A172 (cell line): ENCODE results near the gene IQSEC1. TPM values are rescaled to one million over a fixed set of nuclear protein-coding genes. Genes with fewer than 3 reads are reported as not detected.

ENCODE experiments used
- DNase-seq: peaks from one replicate; pipeline ENCODE4 v3.0.0-alpha.2; 2015; ENCODE audit warnings: low spot score
- total RNA-seq: library from RNA; depleted of rRNA; stranded (reverse); fragments of >200 nt; shearing (Covaris generic); gene quantifications from 2 replicates; pipeline ENCODE4 v1.2.3, GENCODE V29; 2014

IQSEC1 gene
- total RNA-seq, 1 experiment from 2014 or later: 25.8 TPM

- DNase-seq: no peak
Measured at GRCh38 chr3:13028010-13028821, 45.0 kb downstream of the IQSEC1 start.

- no peak for DNase-seq
Measured at GRCh38 chr3:13027154-13027553, 46.1 kb downstream of the IQSEC1 start.

GRCh38 chr3:13026534-13026933 is 46.7 kb downstream of the IQSEC1 start:
- no peak for DNase-seq

- DNase-seq: no peak
Measured at GRCh38 chr3:13025778-13026518, 47.3 kb downstream of the IQSEC1 start.

- peak; percentile 87 for DNase-seq
Measured at GRCh38 chr3:13025090-13025489, 48.1 kb downstream of the IQSEC1 start.

- DNase-seq: no peak
Measured at GRCh38 chr3:13024765-13025065, 48.5 kb downstream of the IQSEC1 start.

- DNase-seq: no peak
Measured at GRCh38 chr3:13023971-13024764, 49.1 kb downstream of the IQSEC1 start.

GRCh38 chr3:13023235-13023970 is 49.8 kb downstream of the IQSEC1 start:
- peak; percentile 81 for DNase-seq

- peak; percentile 94 for DNase-seq
Measured at GRCh38 chr3:13022348-13023234, 50.6 kb downstream of the IQSEC1 start.

- peak; percentile 52 for DNase-seq
Measured at GRCh38 chr3:13021141-13022114, 51.8 kb downstream of the IQSEC1 start.

DNA sequence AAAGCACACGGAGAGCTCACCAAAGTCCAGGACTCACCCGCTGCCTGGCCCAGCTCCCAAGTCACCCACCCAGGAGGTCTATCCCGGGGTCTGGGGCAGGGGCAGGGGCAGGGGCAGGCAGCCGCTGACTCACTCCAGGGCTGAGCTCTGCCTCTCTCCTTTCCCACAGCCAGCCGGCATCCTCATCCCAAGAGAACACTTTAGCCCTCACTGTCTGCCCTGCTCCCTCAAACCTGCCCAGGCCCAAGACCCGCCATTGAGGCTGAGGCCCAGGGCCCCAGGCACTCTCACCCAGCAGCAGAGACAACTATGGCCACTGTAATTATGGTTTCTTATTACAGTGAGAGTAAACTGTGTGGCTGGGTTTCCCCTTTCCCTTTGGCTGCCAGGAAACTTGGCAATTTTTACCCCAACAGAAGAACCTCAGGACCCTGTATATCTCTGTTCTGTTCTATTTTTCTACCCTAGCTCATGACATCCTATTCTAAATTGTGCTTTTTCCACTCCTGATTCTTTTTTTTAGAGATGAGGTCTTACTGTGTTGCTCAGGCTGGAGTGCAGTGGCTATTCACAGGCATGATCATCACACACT is 53.0 kb downstream of the IQSEC1 start:
- peak; percentile 39 for DNase-seq

DNA sequence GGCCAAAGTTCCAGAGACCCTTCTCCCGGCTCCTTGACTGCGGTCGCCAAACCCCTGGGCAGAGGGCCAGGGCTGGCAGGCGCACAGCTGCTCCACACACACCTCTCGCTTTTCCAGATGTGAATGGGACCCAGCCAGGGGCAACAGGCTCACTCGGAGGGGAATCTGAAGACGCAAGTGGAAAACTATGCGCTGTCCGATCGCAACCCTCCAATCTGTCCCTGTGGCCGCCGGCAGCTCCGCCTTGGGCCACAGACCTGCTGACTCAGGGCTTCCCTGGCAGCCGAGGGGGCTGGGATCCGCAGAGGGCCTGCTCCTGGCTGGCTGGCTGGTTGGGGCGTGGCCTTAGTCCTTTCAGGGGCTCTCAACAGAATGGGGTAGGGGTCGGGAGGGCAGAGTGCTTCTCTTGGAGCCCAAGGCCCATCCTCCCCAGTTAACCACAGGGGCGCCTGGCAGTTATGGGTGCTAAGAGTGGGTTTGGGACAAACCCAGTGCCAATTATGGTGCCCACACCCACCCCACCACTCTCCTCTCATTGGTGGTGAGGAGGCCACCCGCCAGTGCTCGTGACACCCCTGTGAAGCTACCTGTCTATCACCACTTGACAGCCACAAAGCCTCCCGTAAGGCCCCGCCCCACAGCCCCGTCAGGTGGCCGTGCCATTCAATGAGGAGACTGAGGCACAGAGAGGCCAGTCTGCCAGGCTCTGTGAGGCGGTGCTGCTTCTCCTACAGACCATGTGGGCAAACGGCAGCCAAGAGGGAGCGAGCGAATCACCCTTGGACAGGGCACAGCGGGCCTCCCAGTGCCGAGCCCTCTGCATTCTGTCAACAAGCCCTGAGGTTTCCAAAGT is 53.8 kb downstream of the IQSEC1 start:
- DNase-seq: peak; percentile 87

DNA sequence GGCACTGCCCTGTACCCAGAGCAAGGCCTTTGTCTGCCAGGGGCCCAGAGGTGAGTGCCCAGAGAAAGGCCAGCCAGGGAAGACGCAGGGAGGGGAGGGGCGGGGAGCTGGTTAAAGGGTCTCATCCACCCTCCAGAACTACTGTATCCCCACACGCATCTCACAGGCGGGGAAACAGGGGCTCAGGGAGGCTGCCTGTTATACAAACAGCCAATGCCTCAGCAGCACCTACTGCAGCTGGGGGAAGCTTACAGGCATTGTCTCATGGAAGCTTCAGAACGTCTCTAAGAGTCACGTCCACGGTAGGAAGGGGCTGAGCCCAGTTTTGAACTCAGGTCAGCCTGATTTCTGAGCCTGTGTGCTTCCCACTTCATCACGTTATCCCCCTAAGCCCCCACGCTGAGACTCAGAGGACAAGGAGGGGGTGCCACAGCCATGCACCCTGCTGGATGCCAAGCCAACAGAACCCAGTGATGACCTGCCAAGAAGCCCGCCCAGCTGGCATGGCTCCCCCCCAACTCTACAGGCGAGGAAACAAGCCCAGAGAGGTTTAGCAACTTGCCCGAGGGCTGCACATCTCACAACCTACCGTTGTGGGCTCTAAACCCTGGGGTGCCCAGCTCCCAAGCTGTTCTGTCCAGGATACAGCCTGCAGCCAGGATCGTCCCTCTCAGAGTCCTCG is 54.5 kb downstream of the IQSEC1 start:
- DNase-seq: no peak

DNA sequence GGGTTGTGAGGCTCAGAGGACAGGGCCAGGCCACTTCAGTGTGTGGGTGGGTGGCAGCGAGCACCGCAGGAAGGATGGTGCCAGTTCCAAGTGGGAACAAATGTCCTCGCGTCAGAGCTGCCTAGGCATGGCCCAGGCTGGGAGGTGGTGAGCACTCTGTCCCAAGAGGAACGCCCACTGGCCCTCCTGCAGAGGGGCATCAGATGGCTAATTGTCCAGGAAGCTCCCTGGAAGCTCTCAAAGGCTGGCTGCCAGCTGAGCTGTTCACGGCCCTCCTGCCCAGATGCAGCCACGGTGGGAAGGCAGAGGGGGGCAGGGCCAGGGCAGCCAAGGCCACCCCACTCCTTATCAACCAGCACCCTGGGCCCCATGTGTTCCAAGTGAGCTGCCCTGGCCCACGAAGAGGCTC is 55.2 kb downstream of the IQSEC1 start:
- peak; percentile 92 for DNase-seq

- DNase-seq: no peak
Measured at GRCh38 chr3:13017361-13018042, 55.7 kb downstream of the IQSEC1 start.

DNA sequence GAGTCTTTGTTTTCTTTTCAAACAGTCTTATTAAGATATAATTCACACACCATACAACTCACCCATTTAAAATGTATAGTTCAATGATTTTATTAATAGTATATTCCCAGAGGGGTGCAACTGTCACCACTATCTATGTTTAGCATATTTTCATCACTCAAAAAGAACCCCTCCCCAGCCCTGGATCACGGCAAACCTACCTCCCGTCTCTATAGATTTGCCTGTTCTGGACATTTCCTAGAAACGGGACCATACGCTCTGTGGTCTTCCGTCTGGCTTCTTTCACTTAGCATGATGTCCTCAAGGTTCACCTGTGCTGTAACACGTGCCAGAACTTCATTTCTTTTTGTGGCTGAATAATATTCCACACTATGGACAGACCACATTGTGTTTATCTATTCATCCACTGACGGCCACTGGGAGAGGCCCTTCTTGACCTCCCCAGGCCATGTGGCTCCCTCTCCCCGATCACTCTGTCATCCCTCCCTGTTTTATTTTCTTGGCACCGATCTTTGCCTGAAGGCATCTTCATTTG is 56.4 kb downstream of the IQSEC1 start:
- no peak for DNase-seq
